ENCODE measurements around the gene FAM81B.
A peak's percentile ranks its signal among the peaks of the same experiment; 100 is the strongest.
"Not testable (repeated sequence)": the region's sequence is repeated elsewhere in the genome, so short reads cannot be mapped to it uniquely, and the experiment has no call there.

The FAM81B gene, protein sequence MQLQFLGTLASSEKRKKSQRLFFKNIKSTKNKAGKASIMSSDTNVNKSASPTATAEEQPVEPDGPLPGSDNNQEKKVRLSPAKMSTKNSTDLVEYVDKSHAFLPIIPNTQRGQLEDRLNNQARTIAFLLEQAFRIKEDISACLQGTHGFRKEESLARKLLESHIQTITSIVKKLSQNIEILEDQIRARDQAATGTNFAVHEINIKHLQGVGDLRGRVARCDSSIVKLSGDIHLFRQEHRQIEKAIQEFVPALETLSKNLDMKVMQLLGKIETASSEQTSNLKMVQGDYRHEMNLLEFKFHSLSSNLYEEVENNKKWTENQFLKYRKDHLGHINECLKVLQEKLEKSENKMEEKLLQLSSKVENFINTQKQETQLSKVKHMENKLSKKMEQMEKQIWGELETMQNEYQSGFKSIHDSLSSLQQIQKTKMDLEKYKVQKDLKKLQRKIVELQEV

DNA sequence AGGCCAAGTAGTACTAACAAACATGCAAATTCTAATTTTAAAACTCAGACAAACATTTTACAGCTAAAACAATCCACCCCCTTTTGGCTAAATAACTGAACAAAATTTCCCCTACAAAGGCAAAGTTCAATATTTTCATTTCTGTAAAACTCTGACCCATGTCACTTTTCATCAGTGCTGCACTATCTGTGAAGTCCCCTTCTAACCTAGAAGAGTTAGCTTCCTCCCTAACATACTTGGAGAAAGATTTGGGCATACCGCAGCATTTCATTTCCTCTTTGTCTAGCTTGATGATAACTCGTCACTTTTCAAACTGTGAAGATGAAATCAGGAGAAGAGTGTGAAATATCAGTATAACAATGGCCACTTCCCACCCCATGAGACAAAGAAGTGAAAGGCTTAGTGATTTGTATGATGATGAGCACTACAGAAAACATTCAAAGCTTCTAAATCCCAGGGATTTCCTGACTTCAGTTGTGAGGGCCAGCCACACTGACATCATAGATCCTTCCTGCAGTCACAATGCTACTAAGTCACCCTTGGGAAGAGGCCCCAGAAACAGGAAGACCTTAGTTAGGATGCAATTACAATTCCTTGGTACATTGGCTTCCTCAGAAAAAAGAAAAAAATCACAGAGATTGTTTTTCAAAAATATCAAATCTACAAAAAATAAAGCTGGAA lies at the start of gene FAM81B:
Gene FAM81B (plus strand): TSS at position 555 of the 681 bp plus-strand sequence. CDS start 24 bp downstream, at position 579.
- no peaks in the 10 kb centered on the region for H4K20me1 ChIP-seq
- no peak for TF ChIP-seq Cebpa-rat (IDR thresholded peaks at IDR 0.05)
- no peak within 1 kb of the TSS for H3K4me3 ChIP-seq
- H3K9me3 ChIP-seq = no peaks in the 10 kb centered on the region
- no peak within 1 kb of the TSS for H3K27ac ChIP-seq
- no peaks in the 10 kb centered on the region for H3K27me3 ChIP-seq
- H3K4me2 ChIP-seq = no peak within 1 kb of the TSS
- H3K9ac ChIP-seq = no peak within 1 kb of the TSS
- no peaks in the 10 kb centered on the region for H3K4me1 ChIP-seq
- H3K36me3 ChIP-seq = no peaks in the 10 kb centered on the region

DNA sequence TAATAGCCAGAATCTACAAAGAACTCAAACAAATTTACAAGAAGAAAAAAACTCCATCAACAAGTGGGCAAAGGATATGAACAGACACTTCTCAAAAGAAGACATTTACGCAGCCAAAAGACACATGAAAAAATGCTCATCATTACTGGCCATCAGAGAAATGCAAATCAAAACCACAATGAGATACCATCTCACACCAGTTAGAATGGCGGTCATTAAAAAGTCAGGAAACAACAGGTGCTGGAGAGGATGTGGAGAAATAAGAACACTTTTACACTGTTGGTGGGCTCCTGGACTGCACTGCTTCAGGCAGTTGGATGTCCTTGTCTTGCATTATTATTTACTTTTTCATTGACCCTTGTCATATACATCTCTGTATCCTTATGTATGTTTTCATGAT lies 49.7 kb upstream of the FAM81B start:
- not testable (repeated sequence) for H4K20me1 ChIP-seq, H3K9me3 ChIP-seq, H3K4me1 ChIP-seq, H3K27me3 ChIP-seq, H3K36me3 ChIP-seq, H3K9ac ChIP-seq, H3K4me3 ChIP-seq, H3K27ac ChIP-seq, H3K4me2 ChIP-seq

DNA sequence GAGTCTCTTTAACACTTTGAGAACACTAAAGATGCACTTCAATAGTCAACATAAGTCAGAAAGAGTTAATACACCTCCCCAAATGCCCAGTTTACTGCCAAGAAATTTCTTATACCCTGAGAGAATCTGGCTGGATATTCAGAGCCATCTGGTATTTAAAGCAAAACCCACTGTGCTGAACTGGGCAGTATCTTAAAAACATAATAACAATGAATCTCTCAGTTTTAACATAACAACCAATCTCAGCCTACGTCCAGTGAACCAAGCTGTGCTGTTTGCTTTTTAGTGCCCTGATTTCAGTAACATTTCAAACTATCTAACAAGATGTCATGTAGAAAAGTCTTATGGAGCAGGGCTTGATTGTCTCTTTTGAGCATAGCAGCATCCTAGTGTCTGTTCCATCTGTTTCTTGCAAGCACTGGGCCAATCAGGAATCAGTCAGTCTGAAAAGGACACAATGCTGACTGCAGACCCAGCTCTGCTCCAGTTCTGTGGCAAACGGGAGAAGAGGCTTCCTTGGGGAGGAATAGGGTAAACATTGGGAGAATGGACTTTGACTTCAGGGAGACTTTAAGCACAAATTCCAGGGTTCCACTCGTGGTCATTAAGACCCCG lies 43.6 kb upstream of the FAM81B start:
- no peak overlapping the region for H3K4me2 ChIP-seq
- H3K4me1 ChIP-seq = no peaks in the 10 kb centered on the region
- H3K4me3 ChIP-seq = no peak overlapping the region
- H3K9me3 ChIP-seq = peaks cover 9% of the 10 kb centered on the region; the same call in 1 of the 2 replicates
- H4K20me1 ChIP-seq = no peaks in the 10 kb centered on the region
- no peaks in the 10 kb centered on the region for H3K36me3 ChIP-seq
- no peak for TF ChIP-seq Cebpa-rat (IDR thresholded peaks at IDR 0.05)
- no peaks in the 10 kb centered on the region for H3K27me3 ChIP-seq
- H3K9ac ChIP-seq = no peak overlapping the region
- no peak overlapping the region for H3K27ac ChIP-seq

DNA sequence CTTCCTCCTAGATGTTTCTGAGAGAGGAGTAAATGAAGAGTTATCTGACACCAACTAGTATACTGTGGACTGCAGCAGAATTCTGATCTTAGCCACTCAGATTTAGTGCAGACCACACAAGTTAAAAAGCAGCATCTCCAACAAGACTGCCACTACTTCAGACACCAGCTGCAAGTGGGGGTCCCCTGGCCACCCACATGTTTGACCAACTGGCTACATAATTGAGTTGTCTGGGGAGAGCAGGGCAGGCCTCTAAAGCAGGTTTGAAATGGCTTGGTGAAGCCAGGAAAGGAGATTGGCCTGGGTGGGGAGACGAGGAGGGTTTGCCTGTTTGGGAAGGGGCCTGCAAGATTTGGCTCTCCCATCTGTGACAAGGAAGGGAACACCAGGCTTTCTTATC lies 40.5 kb upstream of the FAM81B start:
- Histone ChIP-seq H3K27ac (no peak overlapping the region), H3K36me3 (no peaks in the 10 kb centered on the region)

DNA sequence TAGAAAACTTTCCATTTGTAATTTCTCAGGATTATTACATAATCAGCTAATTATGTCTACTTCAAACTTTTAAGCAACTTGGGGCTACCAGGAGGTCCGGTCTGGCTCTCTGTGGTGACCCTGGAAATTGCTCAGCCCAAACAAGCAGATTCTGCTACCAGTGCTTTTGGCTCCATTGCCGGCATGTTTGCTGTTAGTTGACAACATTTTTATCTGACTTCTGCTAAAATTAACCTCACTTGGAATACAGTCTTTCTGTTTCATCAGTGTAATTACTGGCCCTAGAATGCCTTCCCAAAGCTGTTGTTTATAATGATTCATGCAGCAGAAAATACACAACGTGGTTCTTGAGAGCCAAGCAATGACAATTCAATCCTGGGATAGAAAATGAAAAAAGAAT lies 38.5 kb upstream of the FAM81B start:
- no peak overlapping the region for H3K27ac ChIP-seq
- H3K9me3 ChIP-seq = peaks cover 9% of the 10 kb centered on the region; the same call in 1 of the 2 replicates
- no peak overlapping the region for H3K4me2 ChIP-seq
- H3K27me3 ChIP-seq = no peaks in the 10 kb centered on the region
- H3K4me1 ChIP-seq = no peaks in the 10 kb centered on the region
- H3K4me3 ChIP-seq = no peak overlapping the region
- no peaks in the 10 kb centered on the region for H4K20me1 ChIP-seq
- H3K9ac ChIP-seq = no peak overlapping the region
- no peaks in the 10 kb centered on the region for H3K36me3 ChIP-seq
- TF ChIP-seq Cebpa-rat (IDR thresholded peaks at IDR 0.05) = no peak

More for the DNA sequence above, 40.5 kb upstream of the FAM81B start:
- Histone ChIP-seq H3K4me1 (no peaks in the 10 kb centered on the region), H3K4me2 (no peak overlapping the region), H4K20me1 (no peaks in the 10 kb centered on the region), H3K9ac (no peak overlapping the region), H3K9me3 (peaks cover 9% of the 10 kb centered on the region; the same call in 1 of the 2 replicates), H3K27me3 (no peaks in the 10 kb centered on the region), H3K4me3 (no peak overlapping the region)
- no peak for TF ChIP-seq Cebpa-rat (IDR thresholded peaks at IDR 0.05)

DNA sequence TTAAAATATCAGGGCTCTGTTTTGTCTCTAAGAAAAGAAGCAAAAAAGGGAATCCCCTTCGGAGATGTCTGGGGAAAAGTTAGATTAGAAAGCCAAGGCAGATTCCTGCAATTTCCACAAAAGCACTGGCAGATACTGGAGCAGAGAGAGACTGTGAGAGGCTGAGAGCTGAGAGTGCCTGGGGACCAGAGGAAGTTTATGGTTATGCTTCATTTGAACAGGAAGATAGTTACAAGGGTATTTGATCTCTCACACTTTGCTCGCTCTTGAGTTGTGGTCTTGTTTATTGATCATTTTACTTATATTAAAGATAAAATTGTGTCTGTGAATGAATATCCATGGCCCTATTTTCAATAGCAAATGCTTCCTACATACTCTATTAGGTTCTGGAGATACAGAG lies 32.8 kb upstream of the FAM81B start:
- Histone ChIP-seq H3K36me3 (no peaks in the 10 kb centered on the region), H3K4me3 (no peak overlapping the region), H3K4me2 (peak overlapping the region; percentile 54), H3K9ac (no peak overlapping the region), H3K9me3 (no peaks in the 10 kb centered on the region), H4K20me1 (no peaks in the 10 kb centered on the region), H3K27ac (no peak overlapping the region), H3K27me3 (no peaks in the 10 kb centered on the region), H3K4me1 (peaks cover 19% of the 10 kb centered on the region)
- no peak for TF ChIP-seq Cebpa-rat (IDR thresholded peaks at IDR 0.05)

DNA sequence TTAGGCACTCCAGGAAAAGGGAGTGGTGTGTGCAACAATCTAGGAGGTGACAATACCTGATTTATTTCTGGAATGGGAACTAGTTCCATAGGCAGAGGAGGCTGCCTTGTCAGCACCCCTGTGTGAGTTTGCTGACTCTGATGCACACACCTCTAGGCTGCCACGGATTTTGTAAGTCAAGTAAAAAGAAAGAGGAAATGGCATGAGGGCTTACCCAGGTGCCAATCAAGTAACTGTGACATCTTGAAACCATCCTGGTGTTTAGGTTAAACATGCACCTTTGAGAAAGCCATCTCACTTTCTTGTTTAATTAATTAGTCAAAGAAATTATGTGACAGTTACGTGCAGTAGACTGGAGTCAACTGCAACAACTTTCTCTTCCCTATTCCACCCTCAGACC lies 32.3 kb upstream of the FAM81B start:
- Histone ChIP-seq H3K4me3 (no peak overlapping the region), H3K27ac (no peak overlapping the region), H3K36me3 (no peaks in the 10 kb centered on the region), H3K9me3 (no peaks in the 10 kb centered on the region), H4K20me1 (no peaks in the 10 kb centered on the region), H3K4me2 (peak overlapping the region; percentile 54), H3K9ac (no peak overlapping the region), H3K27me3 (no peaks in the 10 kb centered on the region), H3K4me1 (peaks cover 19% of the 10 kb centered on the region)
- no peak for TF ChIP-seq Cebpa-rat (IDR thresholded peaks at IDR 0.05)

DNA sequence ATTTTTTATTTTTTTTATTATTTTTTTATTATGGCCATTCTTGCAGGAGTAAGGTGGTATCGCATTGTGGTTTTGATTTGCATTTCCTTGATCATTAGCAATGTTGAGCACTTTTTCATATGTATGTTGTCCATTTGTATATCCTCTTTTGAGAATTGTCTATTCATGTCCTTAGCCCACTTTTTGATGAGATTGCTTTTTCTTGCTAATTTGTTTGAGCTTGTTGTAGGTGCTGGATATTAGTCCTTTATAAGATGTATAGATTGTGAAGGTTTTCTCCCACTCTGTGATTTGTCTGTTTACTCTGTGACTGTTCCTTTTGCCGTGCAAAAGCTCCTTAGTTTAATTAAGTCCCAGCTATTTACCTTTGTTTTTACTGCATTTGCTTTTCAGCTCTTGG lies 30.5 kb upstream of the FAM81B start:
- not testable (repeated sequence) for H4K20me1 ChIP-seq, H3K9me3 ChIP-seq, H3K4me3 ChIP-seq, H3K27me3 ChIP-seq, H3K36me3 ChIP-seq, H3K27ac ChIP-seq, H3K4me2 ChIP-seq, H3K9ac ChIP-seq
- peaks cover 19% of the 10 kb centered on the region for H3K4me1 ChIP-seq

DNA sequence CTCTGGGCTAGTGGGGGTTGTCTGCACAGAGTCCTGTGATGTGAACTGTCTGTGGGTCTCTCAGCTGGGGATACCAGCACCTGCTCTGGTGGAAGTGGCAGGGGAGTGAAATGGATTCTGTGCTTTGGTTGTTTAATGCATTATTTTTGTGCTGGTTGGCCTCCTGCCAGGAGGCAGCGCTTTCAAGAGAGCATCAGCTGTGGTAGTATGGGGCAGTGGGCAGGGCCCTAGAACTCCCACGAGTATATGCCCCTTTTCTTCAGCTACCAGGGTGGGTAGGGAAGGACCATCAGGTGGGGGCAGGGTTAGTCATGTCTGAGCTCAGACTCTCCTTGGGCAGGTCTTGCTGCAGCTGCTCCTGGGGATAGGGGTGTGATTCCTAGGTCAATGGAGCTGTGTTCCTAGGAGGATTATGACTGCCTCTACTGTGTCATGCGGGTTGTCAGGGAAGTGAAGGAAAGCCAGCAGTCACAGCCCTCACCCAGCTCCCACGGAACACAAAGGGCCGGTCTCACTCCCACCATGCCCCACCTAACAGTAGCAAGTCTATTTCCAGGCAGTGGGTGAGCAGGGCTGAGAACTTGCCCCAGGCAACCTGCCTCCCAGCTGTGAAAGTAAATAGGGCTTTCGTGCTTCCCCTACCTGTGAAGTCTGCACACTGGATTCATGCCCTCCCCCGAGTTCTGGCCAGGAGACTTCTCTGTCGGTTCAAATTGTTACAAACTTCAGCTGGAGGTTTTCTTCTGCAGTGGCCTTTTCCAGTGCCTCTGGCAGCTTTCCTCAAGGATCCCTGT lies 25.7 kb upstream of the FAM81B start:
- H3K4me2 ChIP-seq = no peak overlapping the region
- no peak overlapping the region for H3K4me3 ChIP-seq
- H3K27me3 ChIP-seq = no peaks in the 10 kb centered on the region
- H3K36me3 ChIP-seq = no peaks in the 10 kb centered on the region
- TF ChIP-seq Cebpa-rat (IDR thresholded peaks at IDR 0.05) = no peak
- no peaks in the 10 kb centered on the region; the same call in 1 of the 2 replicates for H3K9me3 ChIP-seq
- no peak overlapping the region for H3K9ac ChIP-seq
- H4K20me1 ChIP-seq = no peaks in the 10 kb centered on the region
- H3K4me1 ChIP-seq = peaks cover 5% of the 10 kb centered on the region
- no peak overlapping the region for H3K27ac ChIP-seq
